SK-MEL-5 (cell line): ENCODE measurements around the gene RHOG. TPM values are rescaled to one million over a fixed set of nuclear protein-coding genes. Genes with fewer than 3 reads are reported as not detected.
A peak's percentile ranks its signal among the peaks of the same experiment; 100 is the strongest.

Experiments
- DNase-seq: peaks from one replicate; pipeline ENCODE4 v3.0.0-alpha.2; 2016; ENCODE audit warnings: low read depth, low spot score
- in situ Hi-C: cut with HindIII; loops from 2 replicates; pipeline ENCODE4 v1.10.0; 2016; ENCODE audit warnings: low sequenced_read_pairs, high pct_unique_total_duplicates, low pct_unique_long_range_greater_than_20kb
- total RNA-seq: library from RNA; depleted of rRNA; stranded (reverse); fragments of >200 nt; shearing (Covaris generic); gene quantifications from 2 replicates; pipeline ENCODE4 v1.2.3, GENCODE V29; 2014

The RHOG gene
- total RNA-seq, 1 experiment from 2014 or later: 12.0 TPM

DNA sequence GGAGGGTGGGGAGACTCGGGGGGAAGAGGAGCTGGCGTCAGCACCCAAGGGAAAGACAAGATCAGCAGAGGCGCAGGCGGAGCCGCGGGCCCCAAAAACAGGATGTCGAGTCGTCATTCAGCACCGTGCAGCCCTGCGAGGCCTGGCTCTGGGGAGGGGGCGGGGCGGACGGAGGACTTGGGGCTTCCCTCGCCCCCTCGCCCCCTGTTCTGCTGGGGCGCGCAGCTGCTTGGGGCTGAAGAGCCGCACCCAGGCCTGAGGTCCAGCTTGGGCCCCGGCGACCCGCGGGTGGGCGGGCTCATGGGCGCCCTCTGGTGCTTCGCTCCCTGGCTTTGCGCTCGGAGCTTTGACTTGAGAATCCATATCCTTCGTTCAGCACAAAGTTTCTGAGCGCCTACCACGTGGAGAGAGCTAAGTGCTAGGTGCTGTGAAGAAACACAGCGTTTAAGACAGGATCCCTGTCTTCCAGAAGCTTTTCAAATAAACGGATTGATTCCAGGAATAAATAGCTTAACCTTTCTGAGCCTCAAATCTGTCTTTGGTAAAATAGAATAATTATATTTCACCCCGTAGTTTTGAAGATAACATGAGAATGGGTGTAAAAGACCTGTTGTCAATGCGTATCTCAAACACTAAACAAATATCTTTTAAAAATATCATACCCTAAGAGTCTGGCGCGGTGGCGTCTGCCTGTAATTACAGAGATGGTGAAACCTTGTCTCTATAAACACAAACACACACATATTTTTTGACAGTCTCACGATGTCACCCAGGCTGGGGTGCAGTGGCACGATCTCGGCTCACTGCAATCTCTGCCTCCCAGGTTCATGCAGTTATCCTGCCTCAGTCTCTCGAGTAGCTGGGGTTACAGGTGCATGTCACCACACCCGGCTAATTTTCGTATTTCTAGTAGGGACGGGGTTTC is 929 bp upstream of the RHOG start:
- in situ Hi-C loops: no loop called here
- peak; percentile 86 for DNase-seq

- DNase-seq: no peak
- in situ Hi-C loops: no loop called here
These were observed 522 bp downstream of the RHOG start for GRCh38 chr11:3840004-3840869.

DNA sequence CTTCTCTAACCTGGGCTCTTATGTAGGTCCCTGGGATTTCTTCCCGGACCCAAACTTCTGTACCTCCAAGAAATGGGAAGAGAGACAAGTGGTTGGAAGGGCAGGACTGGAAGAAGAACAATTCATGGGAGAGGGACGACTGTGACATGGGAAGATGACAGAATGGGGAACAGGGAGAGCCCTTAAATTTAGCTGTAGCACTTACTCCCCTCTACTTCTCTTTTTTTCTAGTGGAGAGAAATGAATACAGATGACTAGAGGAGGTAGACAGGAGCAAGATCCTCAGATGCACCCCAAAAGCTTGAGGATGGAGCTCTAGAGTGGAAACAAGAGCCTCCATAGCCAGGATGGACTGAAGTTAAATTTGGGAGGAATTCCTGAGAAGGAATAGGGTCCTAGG is 2.3 kb downstream of the RHOG start:
- in situ Hi-C loops: no loop called here

DNA sequence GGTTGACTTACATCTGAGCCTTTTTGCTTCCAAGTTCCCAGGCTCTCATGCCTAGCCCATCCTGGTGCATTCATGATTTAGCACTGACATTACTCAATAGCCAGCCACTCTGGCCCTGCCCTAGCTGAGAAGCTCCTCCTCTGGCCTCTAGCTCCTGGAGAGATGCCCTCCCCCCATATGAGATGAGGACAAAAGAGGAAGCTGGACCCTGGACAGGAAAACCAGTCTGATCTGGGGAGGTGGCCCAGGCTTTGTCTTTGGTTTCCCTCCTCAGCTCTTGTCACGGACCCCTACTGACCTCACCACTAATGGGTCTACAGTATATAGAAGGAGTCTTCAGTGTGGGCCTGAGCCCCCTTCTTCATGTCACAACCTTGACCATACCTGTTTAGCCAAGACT is 3.0 kb downstream of the RHOG start:
- in situ Hi-C loops: no loop called here
- DNase-seq: no peak

More for the DNA sequence above, 2.3 kb downstream of the RHOG start:
- no peak for DNase-seq

GRCh38 chr11:3836903-3837302 is 3.9 kb downstream of the RHOG start:
- DNase-seq: no peak
- in situ Hi-C loops: no loop called here

DNA sequence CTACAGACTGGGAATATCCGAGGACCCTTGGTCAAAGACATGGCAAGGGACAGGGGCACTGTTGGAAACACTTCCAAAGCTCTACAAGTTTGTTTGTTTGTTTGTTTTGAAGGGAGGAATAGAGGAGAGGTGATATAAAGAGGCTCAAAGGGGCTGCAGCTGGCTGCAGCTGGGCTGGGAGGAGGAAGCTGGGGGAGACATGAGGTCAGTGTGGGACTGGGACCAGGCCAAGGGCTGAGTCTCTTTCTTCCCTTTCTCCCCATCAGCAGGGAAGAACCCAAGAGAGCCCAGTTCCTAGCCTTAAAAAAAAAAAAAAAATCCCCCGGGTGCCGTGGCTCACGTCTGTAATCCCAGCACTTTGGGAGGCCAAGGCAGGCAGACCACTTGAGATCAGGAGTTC is 5.0 kb downstream of the RHOG start:
- no peak for DNase-seq
- in situ Hi-C loops: no loop called here

DNA sequence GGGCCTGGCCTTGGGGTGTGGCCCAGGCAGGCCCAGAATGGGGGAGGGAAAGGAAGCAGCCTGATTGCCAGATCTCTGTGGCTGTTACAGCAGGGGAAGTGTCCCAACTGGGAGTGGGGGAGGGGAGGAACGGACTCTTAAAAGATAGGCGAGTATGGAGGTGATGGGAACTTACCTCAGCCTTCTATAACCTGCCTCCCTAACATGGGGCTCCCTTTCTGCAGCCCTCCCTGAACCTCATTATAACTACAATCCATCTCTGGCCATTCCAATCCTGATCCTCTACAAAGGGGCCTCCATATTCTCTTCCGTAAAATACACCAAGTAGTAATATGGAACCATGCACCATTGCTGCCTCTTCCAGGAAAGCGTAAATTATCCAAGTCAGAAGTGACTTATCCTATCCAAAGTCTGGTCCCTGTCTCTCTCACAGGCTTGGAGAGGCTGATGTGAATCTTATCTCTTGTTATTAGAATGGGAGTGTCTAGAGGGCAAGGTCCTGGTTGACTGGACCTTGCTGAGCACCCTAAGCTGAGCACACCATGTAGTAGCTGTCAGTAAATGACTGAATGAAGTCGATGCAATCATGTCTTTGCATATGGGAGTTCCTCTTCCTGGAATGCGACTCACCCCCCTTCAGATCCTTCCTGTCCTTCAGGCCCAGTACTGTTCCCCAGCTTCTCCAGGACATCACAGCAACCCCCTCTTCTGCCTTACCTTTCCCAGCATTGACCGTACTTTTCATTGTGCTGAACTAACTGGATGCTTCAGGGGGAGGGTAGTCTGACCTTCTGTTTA is 5.9 kb downstream of the RHOG start:
- no peak for DNase-seq
- in situ Hi-C loops: no loop called here

- no peak for DNase-seq
- in situ Hi-C loops: no loop called here
These were observed 6.5 kb downstream of the RHOG start for GRCh38 chr11:3834349-3834663.

DNA sequence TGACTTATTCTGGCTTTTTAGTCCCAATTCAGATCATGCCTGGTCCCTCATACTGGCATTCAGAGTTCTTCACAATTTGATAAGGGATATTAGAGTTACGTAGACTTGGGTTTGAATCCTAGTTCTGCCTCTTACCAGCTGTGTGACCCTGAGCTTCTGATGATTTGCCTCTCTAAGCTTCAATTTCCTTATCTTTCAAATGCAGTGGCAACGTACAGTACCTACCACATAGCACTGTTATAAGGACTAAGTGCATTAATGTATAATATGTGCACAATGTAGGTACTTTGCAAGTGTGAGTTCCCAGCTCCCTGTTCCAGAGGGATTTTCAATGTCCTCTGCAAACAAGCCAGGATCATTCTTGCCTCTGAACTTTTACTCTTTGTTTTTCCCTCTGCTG is 7.3 kb downstream of the RHOG start:
- DNase-seq: no peak
- in situ Hi-C loops: no loop called here

DNA sequence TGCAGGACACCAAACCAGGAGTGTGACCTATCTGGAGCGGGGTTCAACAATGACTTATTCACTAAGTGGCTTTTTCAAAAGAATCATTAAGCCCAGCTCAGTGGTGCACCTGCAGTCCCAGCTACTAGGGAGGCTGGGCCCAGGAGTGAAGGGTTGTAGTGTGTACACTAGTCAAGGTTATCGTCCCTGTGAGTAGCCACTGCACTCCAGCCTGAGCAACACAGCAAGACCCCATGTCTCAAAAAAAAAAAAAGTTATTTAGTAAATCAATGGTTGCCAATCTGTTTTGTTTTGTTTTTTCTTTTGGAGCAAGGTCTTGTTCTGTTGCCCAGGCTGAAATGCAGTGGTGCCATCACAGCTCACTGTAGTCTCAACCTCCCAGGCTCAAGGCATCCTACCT is 7.9 kb downstream of the RHOG start:
- in situ Hi-C loops: no loop called here
- no peak for DNase-seq

GRCh38 chr11:3831378-3832239 is 9.2 kb downstream of the RHOG start:
- in situ Hi-C loops: no loop called here
- no peak for DNase-seq

DNA sequence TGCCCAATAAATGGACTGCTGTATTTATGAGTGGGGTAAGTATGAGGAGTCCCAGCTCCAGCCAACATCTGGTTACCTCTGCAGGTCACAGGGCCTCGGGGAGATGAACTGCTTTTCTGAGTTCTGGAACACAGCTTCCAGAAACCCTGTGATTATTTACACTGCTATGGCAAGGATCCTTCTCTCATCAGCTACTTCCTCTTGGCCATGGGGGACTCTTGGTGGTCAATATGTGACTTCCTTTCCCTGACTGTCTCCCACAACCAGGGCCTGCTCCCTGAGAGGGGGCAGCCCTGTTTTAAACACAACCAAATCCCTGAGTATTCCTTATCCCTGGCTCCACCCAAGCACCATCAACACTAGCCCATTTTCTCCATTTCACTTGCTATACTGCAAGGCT is 10.0 kb downstream of the RHOG start:
- in situ Hi-C loops: no loop called here
- DNase-seq: no peak

GRCh38 chr11:3830088-3830487 is 10.7 kb downstream of the RHOG start:
- in situ Hi-C loops: no loop called here

DNA sequence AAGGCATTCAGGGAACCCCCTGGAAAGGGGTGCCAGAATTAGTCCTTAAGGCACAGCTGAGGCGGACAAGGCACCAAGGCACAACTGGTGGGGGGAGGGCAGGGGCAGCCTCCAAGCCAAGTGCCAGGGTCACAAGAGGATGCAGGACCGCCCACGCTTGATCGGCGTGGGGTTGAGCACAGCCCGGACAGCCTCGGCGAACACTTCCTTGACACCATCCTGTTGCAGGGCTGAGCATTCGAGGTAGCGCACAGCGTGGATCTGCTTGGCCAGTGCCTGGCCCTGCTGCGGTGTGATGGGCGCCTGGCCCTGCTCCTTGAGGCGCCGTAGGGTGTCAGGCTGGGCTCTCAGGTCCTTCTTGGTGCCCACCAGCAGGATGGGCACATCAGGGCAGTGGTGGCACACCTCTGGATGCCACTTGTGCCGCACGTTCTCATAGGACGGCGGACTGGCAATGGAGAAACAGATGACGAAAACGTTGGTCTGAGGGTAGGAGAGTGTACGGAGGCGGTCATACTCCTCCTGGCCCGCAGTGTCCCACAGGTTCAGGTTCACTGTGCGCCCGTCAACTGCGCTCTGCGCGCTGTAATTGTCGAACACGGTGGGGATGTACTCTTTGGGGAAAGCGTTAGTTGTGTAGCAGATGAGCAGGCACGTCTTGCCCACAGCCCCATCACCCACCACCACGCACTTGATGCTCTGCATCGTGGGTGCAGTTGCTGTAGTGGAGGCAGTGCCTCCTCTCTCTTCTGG is 13.1 kb downstream of the RHOG start:
- DNase-seq: no peak
- in situ Hi-C loops: no loop called here

More at GRCh38 chr11:3830088-3830487, 10.7 kb downstream of the RHOG start:
- DNase-seq: no peak

DNA sequence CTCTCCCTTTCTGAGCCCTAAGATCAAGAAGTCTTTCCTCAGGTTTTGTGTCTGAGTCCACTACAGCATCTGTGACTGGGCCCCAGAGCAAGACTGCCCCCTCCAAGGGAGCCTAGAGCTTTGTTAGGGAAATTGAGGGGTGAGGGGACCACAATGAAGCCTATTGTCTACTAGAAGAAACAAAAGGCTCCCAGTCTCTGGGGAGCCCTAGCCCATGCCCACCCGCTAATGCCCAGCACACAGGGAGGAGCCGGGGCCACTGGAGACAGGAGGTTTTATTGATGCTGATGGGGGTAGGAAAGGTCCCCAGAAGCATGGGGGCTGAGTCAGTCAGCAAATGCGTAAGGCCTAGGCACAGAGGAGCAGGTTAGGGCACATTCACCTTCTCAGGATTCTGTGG is 14.0 kb downstream of the RHOG start:
- in situ Hi-C loops: no loop called here
- DNase-seq: no peak

DNA sequence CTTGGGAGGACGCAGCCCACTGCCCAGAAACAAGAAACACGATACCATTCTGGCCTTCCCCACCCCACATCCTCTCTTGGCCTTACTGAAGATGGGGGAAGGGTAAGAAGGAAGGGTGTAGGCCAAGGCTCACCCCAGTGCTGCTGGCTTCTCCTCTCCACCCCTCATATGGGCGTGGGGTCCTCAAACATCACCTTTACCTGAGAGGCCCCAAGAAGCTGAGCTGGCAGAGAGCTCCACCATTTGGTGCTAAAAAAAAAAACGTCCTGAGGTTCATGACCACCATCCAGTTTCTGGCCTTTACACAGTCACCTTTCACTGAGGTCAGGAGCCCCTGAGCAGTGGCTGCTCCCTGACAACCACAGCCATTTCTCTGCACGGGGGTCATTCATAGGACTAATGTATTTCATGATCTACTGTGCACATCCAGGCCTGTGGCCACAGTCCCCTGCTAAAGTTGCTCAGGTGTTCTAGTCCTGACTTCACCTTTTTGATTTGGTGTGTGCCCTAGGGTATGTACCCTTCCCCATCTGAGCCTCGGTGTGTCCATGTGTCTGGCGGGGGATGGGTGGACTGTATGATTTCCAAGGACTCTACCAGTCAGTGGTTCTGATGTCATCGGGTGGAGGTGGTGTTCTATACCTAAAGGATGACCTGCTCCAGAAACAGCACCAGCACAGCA is 15.1 kb downstream of the RHOG start:
- in situ Hi-C loops: no loop called here
- no peak for DNase-seq
